Posterior vena cava (tissue), 2 donors: ENCODE measurements around the gene AGO1. TPM values are rescaled to one million over a fixed set of nuclear protein-coding genes. Genes with fewer than 3 reads are reported as not detected.
"Not testable (repeated sequence)": the region's sequence is repeated elsewhere in the genome, so short reads cannot be mapped to it uniquely, and the experiment has no call there.

Experiments
- DNase-seq: peaks from one replicate; pipeline ENCODE4 v3.0.0-alpha.2; 2020; ENCODE audit warnings: low spot score
- intact Hi-C, 2 donors: fragments of 100-400 bp; cut with DNase I; formaldehyde crosslinking; loops; one replicate each; pipeline versions ENCODE4 v1.14.1 to v1.14.2; 2022 to 2023
- total RNA-seq, 2 donors: library from RNA; stranded (reverse); fragmentation: NEBNext Ultra II Directional; extraction: Animal tissue kit (Norgen Biotek cat#: 25700); gene quantifications; one replicate each; pipeline ENCODE4 v1.2.1, GENCODE V29; 2021
- donor health status: DM: yes; HTN: yes; CAD: no.
- donor health status: DM: yes; HTN: yes; CAD: no.

Gene AGO1
- total RNA-seq, 2 donors from 2014 or later = 25.3 to 27.9 TPM

DNA sequence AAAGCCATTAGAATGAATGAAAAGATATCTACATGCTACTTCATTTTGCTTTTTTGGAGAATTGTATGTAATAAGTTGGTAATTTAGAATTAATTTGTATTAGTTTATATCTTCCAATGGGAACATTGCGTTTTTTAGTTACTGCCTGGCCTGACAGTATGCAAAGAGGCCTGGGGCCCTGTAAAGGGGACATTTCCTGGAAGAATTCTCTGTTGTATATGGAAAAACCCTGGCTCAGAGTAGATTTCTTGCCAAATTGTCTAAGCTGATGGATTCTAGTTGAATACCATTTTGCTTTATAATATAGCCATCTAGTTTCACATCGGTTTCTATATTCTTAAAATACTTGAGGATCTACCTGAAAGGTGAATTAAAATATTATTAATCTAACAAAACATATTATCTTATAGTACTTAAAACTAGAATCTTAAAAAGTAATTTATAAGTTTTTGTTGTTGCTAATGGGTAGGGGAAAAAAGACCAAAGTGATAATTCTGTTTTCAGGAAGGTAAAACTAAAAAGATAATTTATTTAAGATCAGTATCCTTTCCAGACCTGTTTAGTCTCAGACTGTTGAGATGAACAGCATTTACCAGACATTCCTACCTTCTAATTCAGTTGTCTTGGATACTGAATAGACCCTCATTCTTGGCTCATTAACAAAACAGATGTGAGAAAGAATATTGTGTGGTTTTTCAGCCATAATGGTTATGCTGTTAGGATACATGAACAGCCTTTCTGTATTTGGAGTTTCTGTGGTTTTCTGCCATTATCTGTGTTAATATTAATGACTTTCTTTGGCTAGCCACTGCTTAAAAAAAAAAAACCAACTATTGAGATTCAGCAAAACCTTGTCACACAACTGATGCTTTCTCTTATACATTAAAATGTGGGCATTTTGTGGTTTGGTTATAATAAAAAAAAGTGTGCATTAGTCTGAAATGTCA, 52.7 kb downstream of the AGO1 start:
- no peak for DNase-seq
- intact Hi-C loops = no loop called here

DNA sequence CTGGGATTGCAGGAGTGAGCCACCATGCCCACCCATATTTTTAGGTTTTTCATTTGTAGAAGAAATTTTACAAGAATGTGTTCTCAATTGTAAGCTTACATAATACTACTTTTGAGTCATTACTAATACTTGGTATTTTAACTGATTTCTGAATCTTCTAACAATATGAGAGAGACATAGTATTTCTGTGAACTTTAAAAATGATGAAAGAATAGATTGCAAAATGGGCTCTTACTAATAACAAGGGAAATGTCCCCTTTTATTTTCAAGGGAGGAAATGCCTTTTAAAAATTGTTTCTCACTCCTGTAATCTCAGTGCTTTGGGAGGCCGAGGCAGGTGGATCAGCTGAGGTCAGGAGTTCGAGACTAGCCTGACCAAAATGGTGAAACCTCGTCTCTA, 53.8 kb downstream of the AGO1 start:
- intact Hi-C loops = no loop called here
- no peak for DNase-seq

- DNase-seq = no peak
- intact Hi-C loops = no loop called here
These were observed 56.5 kb downstream of the AGO1 start for GRCh38 chr1:35939484-35939883.

DNA sequence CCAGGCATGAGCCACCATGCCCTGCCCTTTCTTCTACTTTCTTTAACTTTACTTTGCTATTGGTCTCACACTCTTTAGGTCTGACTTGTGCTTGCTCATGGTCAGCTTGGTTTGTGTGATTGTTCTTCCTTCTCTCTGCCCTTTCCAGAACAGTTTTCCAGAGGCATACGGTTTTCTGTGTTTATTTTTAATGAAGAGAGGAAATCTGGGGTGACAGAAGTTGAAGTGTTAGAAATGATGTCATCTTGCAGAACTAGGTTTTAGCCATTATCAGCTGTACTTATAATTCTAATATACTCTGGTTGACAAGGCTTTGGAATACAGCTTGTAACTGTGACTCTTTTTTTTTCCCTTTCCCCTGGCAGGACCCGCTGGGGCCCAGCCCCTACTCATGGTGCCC, 62.3 kb downstream of the AGO1 start:
- no peak for DNase-seq
- intact Hi-C loops = loop anchor here in 1 of 2 donors (10.0 kb wide), 1 partner anchor 49 kb away; no protein-coding TSS in a partner anchor

GRCh38 chr1:35947547-35947946, 64.5 kb downstream of the AGO1 start:
- intact Hi-C loops = loop anchor here in 1 of 2 donors (10.0 kb wide), 1 partner anchor 47 kb away; no protein-coding TSS in a partner anchor
- no peak for DNase-seq

DNA sequence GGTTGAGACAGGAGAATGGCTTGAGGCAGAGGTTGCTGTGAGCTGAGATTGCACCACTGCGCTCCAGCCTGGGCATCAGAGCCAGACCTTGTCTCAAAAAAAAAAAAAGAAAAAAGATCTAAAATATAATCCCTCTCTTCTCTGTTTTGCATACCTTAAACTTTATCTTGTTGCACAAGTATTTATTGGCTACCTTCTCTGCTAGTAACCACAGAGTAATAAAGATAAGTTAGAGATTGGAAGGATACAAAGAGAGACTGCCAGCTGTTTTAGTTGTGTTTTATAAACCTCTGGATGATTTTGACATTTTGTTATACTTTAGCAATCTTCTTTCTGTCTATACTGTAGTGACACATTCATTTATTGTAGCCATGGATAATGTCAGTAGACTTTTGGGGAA, 75.5 kb downstream of the AGO1 start:
- no peak for DNase-seq
- intact Hi-C loops = loop anchor here in 1 of 2 donors (5.0 kb wide), 1 partner anchor 64 kb away; no protein-coding TSS in a partner anchor

GRCh38 chr1:35959304-35959703, 76.3 kb downstream of the AGO1 start:
- intact Hi-C loops = loop anchor here in 1 of 2 donors (5.0 kb wide), 1 partner anchor 63 kb away; no protein-coding TSS in a partner anchor
- DNase-seq = no peak

GRCh38 chr1:35962952-35963351, 79.9 kb downstream of the AGO1 start:
- intact Hi-C loops = no loop called here
- no peak for DNase-seq

DNA sequence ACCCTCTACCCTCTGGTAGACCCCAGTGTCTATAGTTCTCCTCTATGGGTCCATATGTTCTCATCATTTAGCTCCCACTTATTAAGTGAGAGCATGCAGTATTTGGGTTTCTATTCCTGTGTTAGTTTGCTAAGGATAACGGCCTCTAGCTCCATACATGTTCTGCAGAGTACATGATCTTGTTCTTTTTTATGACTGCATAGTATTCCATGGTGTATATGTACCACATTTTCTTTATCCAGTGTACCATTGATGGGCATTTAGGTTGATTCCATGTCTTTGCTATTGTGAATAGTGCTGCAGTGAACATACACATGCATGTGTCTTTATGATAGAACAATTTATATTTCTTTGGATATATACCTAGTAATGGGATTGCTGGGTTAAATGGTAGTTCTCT, 81.3 kb downstream of the AGO1 start:
- intact Hi-C loops, DNase-seq: not testable (repeated sequence)

- intact Hi-C loops = no loop called here
- no peak for DNase-seq
These were observed 85.4 kb downstream of the AGO1 start for GRCh38 chr1:35968396-35968795.

- no peak for DNase-seq
- intact Hi-C loops = loop anchor here in 1 of 2 donors (10.0 kb wide), 1 partner anchor 87 kb away; the partner anchor contains the start of gene AGO1
These were observed 88.6 kb downstream of the AGO1 start for GRCh38 chr1:35971601-35972000.

- intact Hi-C loops = loop anchor here in 1 of 2 donors (10.0 kb wide), 1 partner anchor 88 kb away; the partner anchor contains the start of gene AGO1
- DNase-seq = not testable (repeated sequence)
These were observed 89.6 kb downstream of the AGO1 start for GRCh38 chr1:35972631-35973030.

DNA sequence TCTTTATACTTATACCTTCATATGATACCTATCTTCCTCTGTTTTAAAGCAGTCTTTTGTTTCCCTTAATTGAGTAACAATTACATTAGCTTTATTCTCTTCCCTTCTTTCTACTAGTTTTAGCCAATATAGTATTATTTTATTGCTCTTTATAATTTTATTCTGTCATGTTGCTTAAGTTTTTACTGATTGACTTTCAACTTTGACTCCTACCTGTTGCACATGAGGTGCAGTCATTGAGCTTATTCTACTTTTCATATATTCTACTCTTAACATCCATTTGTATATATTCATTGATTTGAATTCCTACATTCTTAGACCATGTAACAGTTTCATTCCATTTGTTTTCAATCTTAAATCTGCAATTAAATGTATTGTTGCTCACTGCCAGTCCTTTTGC, 97.1 kb downstream of the AGO1 start:
- intact Hi-C loops = no loop called here
- no peak for DNase-seq

Other genes starting within 250 kb of the AGO1 start
- gene PSMB2, start 241.7 kb upstream of the AGO1 start, total RNA-seq = 10 to 100 TPM; 37.5 to 38.1 TPM
- gene C1orf216, start 164.3 kb upstream of the AGO1 start, total RNA-seq = 10 to 100 TPM; 16.6 to 18.0 TPM
- gene CLSPN, start 113.2 kb upstream of the AGO1 start, total RNA-seq = under 1 TPM; 0.76 to 0.93 TPM
- 10 to 100 TPM; 16.0 to 22.0 TPM for gene AGO4, start 75.2 kb upstream of the AGO1 start, total RNA-seq
- gene AGO3, start 47.9 kb downstream of the AGO1 start, total RNA-seq = 10 to 100 TPM; 27.6 to 45.5 TPM
- gene TEKT2, start 200.9 kb downstream of the AGO1 start, total RNA-seq = not detected
- gene ADPRS, start 205.7 kb downstream of the AGO1 start, total RNA-seq = 10 to 100 TPM; 16.4 to 18.6 TPM
- 10 to 100 TPM; 33.2 to 35.9 TPM for gene COL8A2, start 242.0 kb downstream of the AGO1 start, total RNA-seq